IPS DF 6.9 (cell line): ENCODE results near the gene TOX2.

Source experiments
- DNase-seq: peaks from one replicate; pipeline ENCODE4 v3.0.0-alpha.2; 2013; ENCODE audit warnings: low read depth, low spot score
- H3K27ac ChIP-seq: one replicate; pipeline ENCODE4 v1.5.1; 2013; ENCODE audit warnings: low read length, control low read depth
- H3K27me3 ChIP-seq: 2 replicates; pipeline ENCODE4 v1.6.1; 2013; ENCODE audit warnings: mild to moderate bottlenecking, low read length; ENCODE audit not compliant: control insufficient read depth, insufficient read depth
- H3K36me3 ChIP-seq: 2 replicates; pipeline ENCODE4 v1.6.1; 2013; ENCODE audit warnings: low read length; ENCODE audit not compliant: control insufficient read depth, insufficient read depth
- H3K4me1 ChIP-seq: 2 replicates; pipeline ENCODE4 v1.6.1; 2013; ENCODE audit warnings: low read length; ENCODE audit not compliant: control insufficient read depth, insufficient read depth
- H3K4me3 ChIP-seq: 2 replicates; pipeline ENCODE4 v1.5.1; 2013; ENCODE audit warnings: mild to moderate bottlenecking, low read length
- H3K9me3 ChIP-seq: 2 replicates; pipeline ENCODE4 v1.6.1; 2013; ENCODE audit warnings: low read length, inconsistent platforms; ENCODE audit not compliant: control insufficient read depth, insufficient read depth
- WGBS: extraction: QIAGEN DNeasy Blood & Tissue Kit; methylation state at CpG from one replicate; pipeline ENCODE4 v1.1.7; 2013; ENCODE audit warnings: mixed read lengths, missing lambda C conversion rate; ENCODE audit not compliant: insufficient read length, insufficient coverage; 5-methylcytosine and 5-hydroxymethylcytosine counted together

Gene TOX2

DNA sequence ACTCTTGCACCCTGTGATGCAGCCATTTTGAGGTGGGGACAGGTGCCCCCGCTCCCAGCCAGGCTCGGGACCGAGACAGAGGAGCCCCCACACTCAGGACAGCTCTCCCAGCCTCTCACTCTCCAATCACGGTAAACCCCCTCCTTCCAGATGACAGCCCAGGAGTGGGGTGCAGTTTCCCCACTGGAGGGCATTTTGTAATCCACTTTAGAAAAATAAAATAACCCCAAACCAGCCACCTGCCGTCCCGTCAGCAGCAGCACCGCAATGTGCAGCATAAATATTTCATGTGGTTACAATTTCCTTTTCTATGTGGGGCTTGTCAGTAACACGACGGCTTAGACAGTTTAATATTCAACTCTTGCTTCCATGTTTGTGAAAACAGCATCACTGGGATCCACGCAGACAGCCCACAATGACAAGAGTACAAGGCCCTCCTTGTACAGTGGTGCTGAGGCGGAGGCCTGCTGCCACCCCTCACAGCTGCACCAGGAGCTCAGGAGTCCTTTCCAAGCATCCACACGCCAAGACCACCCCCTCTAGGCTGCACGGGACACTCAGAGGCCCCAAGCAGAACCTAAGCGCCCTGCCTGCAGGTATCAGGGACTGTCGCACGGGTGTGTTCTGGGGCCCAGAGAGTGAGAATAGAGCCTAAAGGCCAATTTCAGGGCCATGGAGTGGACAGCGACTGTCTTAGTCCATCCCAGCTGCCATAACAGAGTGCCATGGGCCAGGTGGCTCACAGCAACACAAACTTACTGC lies 155.7 kb downstream of the TOX2 start:
- no peaks in the 10 kb centered on the region for H3K27me3 ChIP-seq
- H3K36me3 ChIP-seq: no peaks in the 10 kb centered on the region
- no peak overlapping the region for H3K4me3 ChIP-seq
- H3K27ac ChIP-seq: no peak overlapping the region
- no peak for DNase-seq
- H3K4me1 ChIP-seq: no peaks in the 10 kb centered on the region; the same call in 1 of the 2 replicates
- no peaks in the 10 kb centered on the region for H3K9me3 ChIP-seq
- no CpG with 5 or more reads among the region's 17 CpGs for WGBS

DNA sequence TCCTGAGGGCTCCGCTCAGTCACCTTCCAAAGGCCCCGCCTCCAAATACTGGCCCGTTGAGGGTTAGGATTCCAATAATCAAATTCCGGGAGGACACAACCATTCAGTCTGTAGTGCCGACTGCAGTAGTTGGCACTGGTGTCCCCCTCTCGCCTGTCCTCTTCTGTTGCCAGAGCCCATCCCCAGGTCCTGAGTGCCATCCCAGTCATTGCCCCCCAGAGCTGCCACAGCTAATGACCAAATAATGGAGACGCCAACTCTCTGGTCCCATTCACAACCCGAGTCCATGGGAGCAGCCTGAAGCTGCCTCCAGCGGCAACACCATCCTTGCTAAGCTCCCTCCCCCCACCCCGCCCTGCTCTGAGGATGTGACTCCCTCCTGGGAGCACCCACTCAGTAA lies 156.4 kb downstream of the TOX2 start:
- DNase-seq: no peak
- H3K27me3 ChIP-seq: no peaks in the 10 kb centered on the region
- H3K27ac ChIP-seq: no peak overlapping the region
- H3K36me3 ChIP-seq: no peaks in the 10 kb centered on the region
- H3K9me3 ChIP-seq: no peaks in the 10 kb centered on the region
- no peaks in the 10 kb centered on the region; the same call in 1 of the 2 replicates for H3K4me1 ChIP-seq
- no CpG with 5 or more reads among the region's 10 CpGs for WGBS
- H3K4me3 ChIP-seq: no peak overlapping the region

DNA sequence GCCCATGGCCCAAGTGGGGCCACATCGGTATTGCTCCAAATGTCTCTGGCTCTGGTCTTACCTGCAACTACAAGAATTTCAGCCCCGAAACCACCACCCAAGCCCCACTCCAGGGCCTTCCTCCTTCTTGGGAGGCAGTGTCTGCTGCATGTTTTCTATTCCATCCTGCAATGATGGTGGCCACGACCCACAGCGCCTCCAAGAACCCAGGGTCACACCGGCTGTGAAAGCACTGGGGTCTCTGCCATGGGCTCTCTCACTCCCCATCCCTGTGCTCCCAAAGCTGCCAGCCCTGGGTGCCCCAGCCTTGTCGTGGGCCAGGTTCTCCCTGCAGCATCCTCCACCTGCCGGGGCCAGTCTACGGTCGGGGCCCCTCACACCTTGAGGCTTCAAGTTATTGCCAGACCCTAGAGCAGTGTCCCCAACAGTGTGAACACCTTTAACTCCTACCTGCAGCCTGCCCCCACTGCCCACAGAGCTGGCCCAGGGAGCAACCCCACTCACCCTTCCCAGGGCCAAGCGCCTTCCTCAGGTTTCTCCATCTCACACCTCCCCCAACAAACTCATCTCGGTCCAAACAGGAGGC lies 157.0 kb downstream of the TOX2 start:
- no CpG with 5 or more reads among the region's 11 CpGs for WGBS
- Histone ChIP-seq H3K4me3 (no peak overlapping the region), H3K36me3 (no peaks in the 10 kb centered on the region), H3K27me3 (no peaks in the 10 kb centered on the region), H3K9me3 (no peaks in the 10 kb centered on the region), H3K27ac (no peak overlapping the region), H3K4me1 (no peaks in the 10 kb centered on the region; the same call in 1 of the 2 replicates)
- no peak for DNase-seq

DNA sequence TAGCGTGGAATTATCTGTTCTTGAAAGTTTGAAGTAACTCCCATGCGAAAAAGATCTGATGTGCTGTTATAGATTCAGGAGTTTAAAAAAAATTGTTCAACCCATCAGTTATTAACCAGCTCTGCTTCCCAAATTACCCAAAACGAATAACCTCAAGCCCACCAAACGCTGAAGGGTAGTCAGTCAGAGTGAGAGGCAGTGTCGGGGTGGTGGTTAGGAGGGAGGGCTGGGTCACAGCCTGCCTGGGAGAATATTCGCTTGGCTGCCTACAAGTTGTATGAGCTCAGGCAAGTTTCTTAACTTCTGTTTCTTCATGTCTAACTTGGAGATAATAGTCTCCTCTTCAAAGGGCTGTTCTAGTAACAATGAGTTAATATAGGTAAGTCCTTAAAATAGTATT lies 157.7 kb downstream of the TOX2 start:
- no peak for DNase-seq
- no peaks in the 10 kb centered on the region for H3K27me3 ChIP-seq
- H3K36me3 ChIP-seq: no peaks in the 10 kb centered on the region
- H3K27ac ChIP-seq: no peak overlapping the region
- no peak overlapping the region for H3K4me3 ChIP-seq
- no CpG with 5 or more reads among the region's 6 CpGs for WGBS
- H3K9me3 ChIP-seq: no peaks in the 10 kb centered on the region
- H3K4me1 ChIP-seq: no peaks in the 10 kb centered on the region; the same call in 1 of the 2 replicates

DNA sequence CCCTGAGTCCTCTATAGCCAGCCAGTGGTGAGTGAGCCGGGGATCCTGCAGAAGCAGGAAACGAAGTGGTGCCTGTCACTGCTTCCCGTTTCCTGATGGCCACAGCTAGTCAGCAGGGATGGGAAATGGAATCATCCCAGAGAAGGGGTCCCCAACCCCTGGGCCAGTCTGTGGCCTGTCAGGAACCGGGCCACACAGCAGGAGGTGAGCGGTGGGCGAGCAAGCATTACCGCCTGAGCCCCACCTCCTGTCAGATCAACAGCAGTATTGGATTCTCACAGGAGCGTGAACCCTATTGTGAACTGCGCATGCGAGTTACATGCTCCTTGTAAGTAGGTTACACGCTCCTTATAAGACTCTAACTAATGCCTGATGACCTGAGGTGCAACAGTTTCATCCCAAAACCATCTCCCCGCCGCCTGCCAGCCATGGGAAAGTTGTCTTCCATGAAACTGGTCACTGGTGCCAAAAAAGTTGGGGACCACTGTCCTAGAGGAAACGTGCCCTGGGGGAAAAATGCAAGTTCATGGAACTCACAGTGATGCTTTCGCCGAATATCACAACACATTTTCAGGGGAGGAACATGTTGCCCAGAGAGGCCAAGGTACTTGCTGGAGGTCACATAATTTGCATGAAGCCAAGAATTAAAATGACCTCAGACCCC lies 158.5 kb downstream of the TOX2 start:
- no peak overlapping the region for H3K27ac ChIP-seq
- H3K4me3 ChIP-seq: no peak overlapping the region
- H3K4me1 ChIP-seq: no peaks in the 10 kb centered on the region; the same call in 1 of the 2 replicates
- DNase-seq: no peak
- no peaks in the 10 kb centered on the region for H3K36me3 ChIP-seq
- H3K9me3 ChIP-seq: no peaks in the 10 kb centered on the region
- no CpG with 5 or more reads among the region's 16 CpGs for WGBS
- no peaks in the 10 kb centered on the region for H3K27me3 ChIP-seq

DNA sequence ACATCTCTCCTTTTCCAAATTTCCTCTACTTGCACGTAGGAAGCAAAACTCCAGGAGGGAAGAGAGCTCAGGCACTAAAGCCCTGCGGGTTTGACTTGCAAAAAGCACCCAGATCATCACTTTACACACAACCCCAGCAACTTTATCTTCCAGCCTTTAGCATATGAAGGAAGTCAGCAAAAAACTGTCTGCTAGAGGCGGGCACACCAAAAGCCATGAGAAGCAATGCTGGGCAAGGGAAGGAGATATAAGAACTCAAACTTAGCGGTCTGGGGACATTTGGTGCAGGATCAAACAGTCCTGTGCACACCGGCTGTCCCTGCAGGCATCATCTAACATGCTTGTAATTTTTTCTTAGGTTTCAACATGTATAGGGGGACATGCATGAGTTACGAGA lies 159.0 kb downstream of the TOX2 start:
- H3K36me3 ChIP-seq: no peaks in the 10 kb centered on the region
- WGBS: no CpG with 5 or more reads among the region's 6 CpGs
- no peak overlapping the region for H3K27ac ChIP-seq
- no peaks in the 10 kb centered on the region for H3K9me3 ChIP-seq
- DNase-seq: no peak
- no peaks in the 10 kb centered on the region for H3K27me3 ChIP-seq
- H3K4me3 ChIP-seq: no peak overlapping the region
- no peaks in the 10 kb centered on the region; the same call in 1 of the 2 replicates for H3K4me1 ChIP-seq

DNA sequence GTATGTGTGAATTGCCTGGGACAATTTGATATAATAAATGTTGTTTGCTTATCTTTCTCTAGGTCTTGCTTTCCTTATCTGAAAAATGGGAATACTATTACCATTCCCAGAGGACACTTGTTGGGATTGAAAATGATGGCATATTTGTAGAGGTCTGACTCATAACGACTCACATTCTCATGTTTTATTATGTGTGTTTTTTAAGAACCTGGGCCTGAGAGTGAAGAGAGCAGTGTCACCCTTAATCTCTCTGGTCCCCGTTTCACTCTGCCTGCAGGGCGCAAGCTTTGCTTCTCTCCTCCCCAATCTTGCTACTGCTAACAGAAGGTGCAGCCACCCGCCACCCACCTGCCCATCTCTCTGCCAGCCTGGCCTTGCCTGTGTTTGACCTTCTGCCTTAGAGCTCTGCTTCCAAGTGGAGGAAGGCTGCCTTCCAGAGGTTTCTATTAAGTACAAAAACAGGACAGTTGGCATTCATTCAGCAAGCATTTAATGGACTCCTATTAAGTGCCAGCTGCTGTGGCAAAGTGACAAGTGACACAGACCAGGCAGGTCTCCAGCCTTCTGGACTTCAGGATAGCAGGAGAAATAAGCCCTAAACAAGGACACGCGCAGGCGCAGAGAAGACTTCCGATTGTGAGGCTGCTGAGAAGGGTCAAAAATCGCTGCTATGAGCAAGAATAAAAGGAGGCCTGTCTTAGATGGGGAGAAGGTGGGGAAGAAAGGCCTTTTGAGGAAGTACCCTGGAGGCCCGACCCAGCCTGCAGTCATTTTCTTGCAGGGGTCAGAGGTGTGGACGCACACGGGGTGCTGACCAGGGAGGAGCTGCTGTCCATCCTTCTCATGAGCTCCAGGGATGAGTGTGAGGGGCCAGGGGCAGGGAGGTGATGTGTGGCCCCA lies 159.8 kb downstream of the TOX2 start:
- Histone ChIP-seq H3K27me3 (no peaks in the 10 kb centered on the region), H3K9me3 (no peaks in the 10 kb centered on the region), H3K36me3 (no peaks in the 10 kb centered on the region), H3K4me3 (no peak overlapping the region), H3K27ac (no peak overlapping the region), H3K4me1 (no peaks in the 10 kb centered on the region; the same call in 1 of the 2 replicates)
- DNase-seq: no peak
- no CpG with 5 or more reads among the region's 12 CpGs for WGBS

DNA sequence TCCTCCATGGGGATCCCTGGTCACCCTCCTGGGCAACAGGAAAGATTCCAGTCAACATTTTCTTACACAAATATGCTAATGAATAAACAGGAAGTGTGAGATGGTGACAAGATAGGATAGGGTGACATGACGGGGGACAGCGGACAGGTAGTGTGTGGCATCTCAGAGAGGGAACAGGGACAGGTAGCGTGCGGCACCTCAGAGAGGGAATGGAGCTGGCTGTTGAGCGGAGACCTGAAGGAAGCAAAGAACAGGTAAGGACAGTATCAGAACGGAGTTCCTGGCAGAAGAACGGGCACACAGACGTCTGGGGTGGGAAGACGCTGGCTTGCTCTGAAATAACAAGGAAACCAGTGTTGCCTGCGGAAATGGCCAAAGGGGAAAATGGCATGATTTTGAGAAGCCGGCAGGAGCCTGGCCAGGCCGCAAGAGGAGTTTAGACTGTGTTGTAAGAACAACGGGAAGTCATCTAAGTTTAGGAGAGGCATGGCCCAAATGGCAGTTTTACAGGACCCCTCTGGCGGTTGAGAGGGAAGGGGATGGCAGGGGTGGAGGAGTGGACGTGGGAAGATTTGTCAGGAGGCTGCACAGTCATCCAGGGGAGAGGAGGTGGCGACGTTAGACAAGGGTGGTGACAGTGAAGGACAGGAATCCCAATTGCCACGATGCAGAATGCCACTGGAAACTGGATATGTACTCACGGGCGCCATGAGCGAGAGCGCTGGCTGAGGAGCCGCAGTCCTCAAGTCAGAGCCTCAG lies 160.7 kb downstream of the TOX2 start:
- H3K36me3 ChIP-seq: no peaks in the 10 kb centered on the region
- no peak for DNase-seq
- H3K4me1 ChIP-seq: no peaks in the 10 kb centered on the region; the same call in 1 of the 2 replicates
- H3K27me3 ChIP-seq: no peaks in the 10 kb centered on the region
- H3K4me3 ChIP-seq: no peak overlapping the region
- H3K9me3 ChIP-seq: no peaks in the 10 kb centered on the region
- H3K27ac ChIP-seq: no peak overlapping the region
- no CpG with 5 or more reads among the region's 23 CpGs for WGBS

DNA sequence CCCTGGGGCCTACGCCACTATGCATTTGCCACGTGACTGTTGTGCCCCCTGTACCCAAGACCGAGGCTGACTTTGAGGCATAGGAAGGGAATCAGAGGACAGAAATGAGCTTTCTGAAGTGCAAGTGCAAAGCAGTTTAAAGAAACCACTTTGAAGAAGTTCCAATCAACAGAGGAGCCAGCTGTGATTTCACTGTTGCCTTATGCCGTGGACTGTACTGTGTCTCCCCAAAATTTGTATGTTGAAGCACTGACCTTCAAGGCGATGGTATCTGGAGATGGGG lies 161.2 kb downstream of the TOX2 start:
- no peaks in the 10 kb centered on the region for H3K27me3 ChIP-seq
- no CpG with 5 or more reads among the region's 5 CpGs for WGBS
- no peak overlapping the region for H3K4me3 ChIP-seq
- H3K9me3 ChIP-seq: no peaks in the 10 kb centered on the region
- no peaks in the 10 kb centered on the region; the same call in 1 of the 2 replicates for H3K4me1 ChIP-seq
- H3K36me3 ChIP-seq: no peaks in the 10 kb centered on the region
- H3K27ac ChIP-seq: no peak overlapping the region
- no peak for DNase-seq
